CD14-positive monocyte (primary cell): ENCODE data around the gene ELMOD1. TPM values are rescaled to one million over a fixed set of nuclear protein-coding genes. Genes with fewer than 3 reads are reported as not detected.

Experiments used
- DNase-seq, 3 donors: peaks; one replicate each; pipeline ENCODE4 v3.0.0-alpha.2; 2011 to 2022
- H2AFZ ChIP-seq: 2 replicates; pipeline ENCODE4 v1.6.0; 2012; ENCODE audit warnings: mild to moderate bottlenecking, low read depth, low read length, inconsistent platforms; ENCODE audit not compliant: insufficient read depth, poor library complexity, severe bottlenecking
- H3K27ac ChIP-seq, 2 donors: 1 replicate in 1 of 2; 2 replicates in 1 of 2; pipeline ENCODE4 v1.5.1; 2012 to 2013; ENCODE audit warnings: low read length in 2 of 2, control low read depth in 1 of 2, inconsistent platforms in 1 of 2, low read depth in 1 of 2, mild to moderate bottlenecking in 1 of 2
- H3K27me3 ChIP-seq, 2 donors: one replicate each; pipeline versions ENCODE4 v1.6.0 to v1.6.1; 2011 to 2013; ENCODE audit warnings: low read length in 2 of 2; ENCODE audit not compliant: control insufficient read depth in 2 of 2, insufficient read depth in 2 of 2
- H3K36me3 ChIP-seq, 2 donors: replicated peaks in 1 of 2; 1 replicate in 1 of 2; 2 replicates in 1 of 2; pipeline versions ENCODE4 v1.5.1 to v1.6.1; 2012 to 2013; ENCODE audit warnings: low read length in 2 of 2, control low read depth in 1 of 2, inconsistent platforms in 1 of 2, mild to moderate bottlenecking in 1 of 2; ENCODE audit not compliant: insufficient read depth in 2 of 2, control insufficient read depth in 1 of 2
- H3K4me1 ChIP-seq, 2 donors: 1 replicate in 1 of 2; 2 replicates in 1 of 2; pipeline versions ENCODE4 v1.5.1 to v1.6.1; 2012 to 2013; ENCODE audit warnings: low read length in 2 of 2, control low read depth in 1 of 2, inconsistent platforms in 1 of 2, mild to moderate bottlenecking in 1 of 2, moderate library complexity in 1 of 2; ENCODE audit not compliant: insufficient read depth in 2 of 2, control insufficient read depth in 1 of 2
- H3K4me2 ChIP-seq: replicated peaks from 2 replicates; pipeline ENCODE3; 2012; ENCODE audit warnings: low read length, moderate library complexity, mild to moderate bottlenecking; ENCODE audit not compliant: poor library complexity, severe bottlenecking; ENCODE audit errors: extremely low read depth
- H3K4me3 ChIP-seq, 3 experiments: fragments of 200-600 bp in 1 of 3; sonication (generic) in 1 of 3; replicated peaks in 1 of 3; 1 replicate in 2 of 3; 2 replicates in 1 of 3; pipeline ENCODE4 v1.5.1; 2011 to 2013; ENCODE audit warnings: low read length in 3 of 3, mild to moderate bottlenecking in 3 of 3, control low read depth in 2 of 3, low read depth in 2 of 3, inconsistent platforms in 1 of 3, moderate library complexity in 1 of 3
- H3K79me2 ChIP-seq: 2 replicates; pipeline ENCODE4 v1.6.0; 2012; ENCODE audit warnings: mild to moderate bottlenecking, control low read depth, inconsistent platforms, low read length, moderate library complexity; ENCODE audit not compliant: insufficient read depth
- H3K9ac ChIP-seq: 2 replicates; pipeline ENCODE4 v1.6.0; 2017; ENCODE audit warnings: low read length, mild to moderate bottlenecking; ENCODE audit not compliant: insufficient read depth, poor library complexity, severe bottlenecking
- H3K9me3 ChIP-seq, 2 donors: replicated peaks in 1 of 2; 1 replicate in 1 of 2; 2 replicates in 1 of 2; pipeline versions ENCODE4 v1.5.1 to v1.6.1; 2012 to 2013; ENCODE audit warnings: low read length in 2 of 2, control low read depth in 1 of 2; ENCODE audit not compliant: control insufficient read depth in 1 of 2, insufficient read depth in 1 of 2
- H4K20me1 ChIP-seq: 2 replicates; pipeline ENCODE4 v1.6.0; 2012; ENCODE audit warnings: mild to moderate bottlenecking, low read length, control low read depth, moderate library complexity; ENCODE audit not compliant: insufficient read depth
- H3K27ac Mint-ChIP-seq, 7 donors: one replicate each; pipeline ENCODE4 v1.8.0; 2020; ENCODE audit warnings: mild to moderate bottlenecking in 7 of 7, mixed read lengths in 7 of 7, moderate library complexity in 6 of 7, inconsistent platforms in 2 of 7
- H3K27me3 Mint-ChIP-seq, 3 donors: one replicate each; pipeline ENCODE4 v1.8.0; 2021 to 2022; ENCODE audit warnings: low read depth in 3 of 3, mild to moderate bottlenecking in 3 of 3, mixed read lengths in 3 of 3, moderate library complexity in 3 of 3, inconsistent platforms in 1 of 3
- H3K36me3 Mint-ChIP-seq, 2 donors: one replicate each; pipeline ENCODE4 v1.8.0; 2020; ENCODE audit warnings: mixed read lengths in 2 of 2, inconsistent platforms in 1 of 2, mild to moderate bottlenecking in 1 of 2
- H3K4me1 Mint-ChIP-seq: one replicate; pipeline ENCODE4 v1.8.0; 2020; ENCODE audit warnings: mild to moderate bottlenecking, mixed read lengths
- H3K4me3 Mint-ChIP-seq, 2 donors: one replicate each; pipeline ENCODE4 v1.8.0; 2020; ENCODE audit warnings: mild to moderate bottlenecking in 2 of 2, mixed read lengths in 2 of 2, moderate library complexity in 1 of 2
- H3K9me3 Mint-ChIP-seq, 7 donors: one replicate each; pipeline ENCODE4 v1.8.0; 2020 to 2022; ENCODE audit warnings: mixed read lengths in 7 of 7, mild to moderate bottlenecking in 6 of 7, moderate library complexity in 6 of 7, inconsistent platforms in 2 of 7
- CTCF ChIP-seq: fragments of 200-600 bp; IDR thresholded peaks from one replicate; pipeline ENCODE4 v1.8.0; 2022; ENCODE audit warnings: antibody characterized with exemption, mild to moderate bottlenecking
- WGBS: methylation state at CpG from one replicate; pipeline ENCODE4 v1.1.5; 2013; ENCODE audit warnings: missing lambda C conversion rate; ENCODE audit not compliant: insufficient coverage; 5-methylcytosine and 5-hydroxymethylcytosine counted together
- intact Hi-C, 2 donors: fragments of 100-400 bp; cut with micrococcal nuclease; formaldehyde crosslinking; loops; one replicate each; pipeline versions ENCODE4 v1.15.0 to v1.15.1; 2023
- polyA plus RNA-seq, 3 donors: library from polyadenylated mRNA; depleted of rRNA in 1 of 3; unstranded in 2 of 3; stranded (reverse) in 1 of 3; fragments of 300-500 nt in 2 of 3; fragments of >200 nt in 1 of 3; fragmentation: Illumina TruSeq in 2 of 3; gene quantifications; 1 replicate in 2 of 3; 2 replicates in 1 of 3; pipeline ENCODE4 v1.2.3, GENCODE V29; 2012 to 2021

Gene ELMOD1
- polyA plus RNA-seq, 3 donors = not detected

- H3K79me2 ChIP-seq = no peaks in the 10 kb centered on the region
- Mint-ChIP-seq H3K36me3 (no peaks in the 10 kb centered on the region), H3K9me3 (peaks cover 0 to 2% (median 0%) of the 10 kb centered on the region in 7 donors), H3K27me3 (peaks cover 2 to 12% (median 6%) of the 10 kb centered on the region in 3 donors), H3K4me1 (no peaks in the 10 kb centered on the region), H3K4me3 (no peak overlapping the region), H3K27ac (no peak overlapping the region)
- no peaks in the 10 kb centered on the region for H3K4me1 ChIP-seq
- H3K4me3 ChIP-seq = no peak overlapping the region
- H3K27me3 ChIP-seq = peaks cover 2 to 5% of the 10 kb centered on the region in 2 donors
- no peak for DNase-seq
- no peaks in the 10 kb centered on the region for H3K36me3 ChIP-seq
- intact Hi-C loops = no loop called here
- H4K20me1 ChIP-seq = no peaks in the 10 kb centered on the region
- H3K4me2 ChIP-seq = no peak overlapping the region
- H3K9me3 ChIP-seq = no peaks in the 10 kb centered on the region
- no peak for TF ChIP-seq CTCF
- 43% methylated on average over 1 of the region's 1 CpG for WGBS
- H3K9ac ChIP-seq = no peak overlapping the region
- H3K27ac ChIP-seq = no peak overlapping the region
- no peak overlapping the region for H2AFZ ChIP-seq
These were observed 29.0 kb downstream of the ELMOD1 start for GRCh38 chr11:107619926-107620325.

GRCh38 chr11:107621081-107621480 is 30.1 kb downstream of the ELMOD1 start:
- no peaks in the 10 kb centered on the region for H3K9me3 ChIP-seq
- Mint-ChIP-seq H3K4me1 (no peaks in the 10 kb centered on the region), H3K4me3 (no peak overlapping the region), H3K27me3 (peaks cover 4 to 14% (median 12%) of the 10 kb centered on the region in 3 donors), H3K27ac (no peak overlapping the region), H3K9me3 (peaks cover 0 to 2% (median 0%) of the 10 kb centered on the region in 7 donors), H3K36me3 (no peaks in the 10 kb centered on the region)
- H3K4me1 ChIP-seq = no peaks in the 10 kb centered on the region
- H3K4me2 ChIP-seq = no peak overlapping the region
- H3K27me3 ChIP-seq = peaks cover 5 to 9% of the 10 kb centered on the region in 2 donors
- no peak overlapping the region for H3K9ac ChIP-seq
- H2AFZ ChIP-seq = no peak overlapping the region
- intact Hi-C loops = no loop called here
- H4K20me1 ChIP-seq = no peaks in the 10 kb centered on the region
- no peak overlapping the region for H3K27ac ChIP-seq
- no peak for TF ChIP-seq CTCF
- no peaks in the 10 kb centered on the region for H3K79me2 ChIP-seq
- DNase-seq = no peak
- WGBS = no CpG with 5 or more reads among the region's 1 CpG
- H3K36me3 ChIP-seq = no peaks in the 10 kb centered on the region
- no peak overlapping the region for H3K4me3 ChIP-seq
